SK-N-SH (cell line): Measurements from ENCODE around the gene TFDP3. TPM values are rescaled to one million over a fixed set of nuclear protein-coding genes. Genes with fewer than 3 reads are reported as not detected.

Experiments used
- CTCF ChIA-PET: fragments of 300-600, 350-600 bp; formaldehyde crosslinking; extraction: SDS; loops from one replicate; lab custom pipeline; 2021; lab: Yijun Ruan, JAX
- POLR2A ChIA-PET: fragments of 350-600 bp; sonication (Branson Sonifier 250); formaldehyde crosslinking; extraction: SDS; loops from one replicate; lab custom pipeline; 2020; ENCODE audit warnings: antibody characterized with exemption, inconsistent platforms; lab: Yijun Ruan, JAX
- DNase-seq: peaks from one replicate; pipeline ENCODE4 v3.0.0; 2012
- H2AFZ ChIP-seq: fragments of 200-600 bp; sonication (generic); 2 replicates; pipeline ENCODE4 v1.8.1; 2016; ENCODE audit warnings: antibody characterized with exemption, mild to moderate bottlenecking, low read depth
- H3F3A ChIP-seq: fragments of 200-600 bp; sonication (generic); replicated peaks from 2 replicates; pipeline ENCODE3; 2016; ENCODE audit warnings: antibody characterized with exemption, mild to moderate bottlenecking; ENCODE audit not compliant: insufficient read depth
- H3K27ac ChIP-seq, 2 experiments: fragments of 200-500 bp in 1 of 2; fragments of 200-600 bp in 1 of 2; sonication (Bioruptor generic) in 1 of 2; sonication (generic), shearing (Covaris generic) in 1 of 2; 2 replicates each; pipeline versions ENCODE4 v1.5.1 to v1.6.1; 2014 to 2016; ENCODE audit warnings: low read depth in 2 of 2, inconsistent platforms in 1 of 2, low read length in 1 of 2, mild to moderate bottlenecking in 1 of 2, mixed read lengths in 1 of 2
- H3K27me3 ChIP-seq: fragments of 200-600 bp; sonication (generic), shearing (Covaris generic); 2 replicates; pipeline ENCODE4 v1.6.1; 2016; ENCODE audit warnings: mixed run types; ENCODE audit not compliant: insufficient read depth
- H3K36me3 ChIP-seq, 2 experiments: fragments of 200-500 bp in 1 of 2; fragments of 200-600 bp in 1 of 2; sonication (Bioruptor generic) in 1 of 2; sonication (generic) in 1 of 2; replicated peaks in 1 of 2; 2 replicates each; pipeline versions ENCODE3 to v1.5.1; 2014 to 2016; ENCODE audit warnings: low read length in 1 of 2, mild to moderate bottlenecking in 1 of 2; ENCODE audit not compliant: insufficient read depth in 2 of 2, control insufficient read depth in 1 of 2
- H3K4me1 ChIP-seq, 2 experiments: fragments of 200-500 bp in 1 of 2; fragments of 200-600 bp in 1 of 2; sonication (Bioruptor generic) in 1 of 2; sonication (generic), shearing (Covaris generic) in 1 of 2; 2 replicates each; pipeline versions ENCODE4 v1.5.1 to v1.6.1; 2014 to 2016; ENCODE audit warnings: low read depth in 1 of 2, low read length in 1 of 2, mixed run types in 1 of 2; ENCODE audit not compliant: insufficient read depth in 2 of 2, control insufficient read depth in 1 of 2
- H3K4me2 ChIP-seq: fragments of 200-600 bp; sonication (generic), shearing (Covaris generic); 2 replicates; pipeline ENCODE4 v1.6.1; 2017; ENCODE audit warnings: mixed run types
- H3K4me3 ChIP-seq, 2 experiments: fragments of 200-500 bp in 1 of 2; fragments of 200-600 bp in 1 of 2; sonication (Bioruptor generic) in 1 of 2; sonication (generic), shearing (Covaris generic) in 1 of 2; 2 replicates each; pipeline versions ENCODE4 v1.5.1 to v1.8.1; 2014 to 2016; ENCODE audit warnings: low read depth in 2 of 2, inconsistent platforms in 1 of 2, low read length in 1 of 2, mild to moderate bottlenecking in 1 of 2, mixed read lengths in 1 of 2, moderate library complexity in 1 of 2
- H3K79me2 ChIP-seq: fragments of 200-600 bp; sonication (generic); 2 replicates; pipeline ENCODE4 v1.8.1; 2017; ENCODE audit warnings: mild to moderate bottlenecking; ENCODE audit not compliant: insufficient read depth
- H3K9ac ChIP-seq: fragments of 200-600 bp; sonication (generic); 2 replicates; pipeline ENCODE4 v1.6.1; 2017; ENCODE audit warnings: mixed run types
- H3K9me2 ChIP-seq: fragments of 200-600 bp; sonication (generic); 2 replicates; pipeline ENCODE4 v1.6.1; 2017; ENCODE audit warnings: mixed run types
- H3K9me3 ChIP-seq: fragments of 200-600 bp; sonication (generic); 2 replicates; pipeline ENCODE4 v1.6.1; 2017; ENCODE audit warnings: mixed run types, mild to moderate bottlenecking, moderate library complexity
- H4K20me1 ChIP-seq: fragments of 200-600 bp; sonication (generic); 2 replicates; pipeline ENCODE4 v1.6.1; 2017; ENCODE audit warnings: mild to moderate bottlenecking, mixed run types; ENCODE audit not compliant: insufficient read depth
- CHD2 ChIP-seq: fragments of 150-350 bp; IDR thresholded peaks from 2 replicates; pipeline ENCODE4 v1.6.1; 2018; ENCODE audit warnings: low read length; ENCODE audit not compliant: partially characterized antibody
- ELF1 ChIP-seq: IDR thresholded peaks from 2 replicates; pipeline ENCODE4 v1.4.0; 2012
- EP300 ChIP-seq, 2 experiments: IDR thresholded peaks; 2 replicates each; pipeline versions ENCODE4 v1.4.0 to v1.6.1; 2012; ENCODE audit warnings: borderline replicate concordance in 1 of 2, low read depth in 1 of 2, low read length in 1 of 2
- FOSL2 ChIP-seq: IDR thresholded peaks from 2 replicates; pipeline ENCODE4 v1.4.0; 2012; ENCODE audit warnings: low read depth, mild to moderate bottlenecking, moderate library complexity, borderline replicate concordance
- FOXJ3 ChIP-seq: sonication (generic); formaldehyde crosslinking; IDR thresholded peaks from 2 replicates; pipeline ENCODE4 v1.5.1; 2020; ENCODE audit warnings: mild to moderate bottlenecking, missing genetic modification reagents
- GABPA ChIP-seq: IDR thresholded peaks from 2 replicates; pipeline ENCODE4 v1.4.0; 2012; ENCODE audit warnings: low read depth, mild to moderate bottlenecking
- GATA2 ChIP-seq: sonication (generic); formaldehyde crosslinking; IDR thresholded peaks from 2 replicates; pipeline ENCODE4 v1.5.0; 2020; ENCODE audit warnings: mild to moderate bottlenecking, missing genetic modification reagents
- JUND ChIP-seq: IDR thresholded peaks from 2 replicates; pipeline ENCODE4 v1.4.0; 2012
- MAX ChIP-seq: IDR thresholded peaks from 2 replicates; pipeline ENCODE4 v1.4.0; 2012; ENCODE audit warnings: low read depth
- RCOR1 ChIP-seq: fragments of 150-350 bp; IDR thresholded peaks from 2 replicates; pipeline ENCODE4 v1.6.1; 2017; ENCODE audit warnings: antibody characterized with exemption, low read length
- RXRA ChIP-seq: IDR thresholded peaks from 2 replicates; pipeline ENCODE4 v1.4.0; 2012; ENCODE audit warnings: low read depth, mild to moderate bottlenecking, borderline replicate concordance
- SMC3 ChIP-seq: IDR thresholded peaks from 2 replicates; pipeline ENCODE4 v1.6.1; 2012; ENCODE audit warnings: low read depth, low read length, improper control_type of control experiment
- TEAD4 ChIP-seq: IDR thresholded peaks from 2 replicates; pipeline ENCODE4 v1.4.0; 2012; ENCODE audit warnings: mild to moderate bottlenecking, borderline replicate concordance; ENCODE audit not compliant: insufficient read depth
- YY1 ChIP-seq: IDR thresholded peaks from 2 replicates; pipeline ENCODE4 v1.4.0; 2012; ENCODE audit warnings: low read depth, mild to moderate bottlenecking
- WGBS: methylation state at CpG from one replicate; pipeline ENCODE4 v1.1.6; 2017; ENCODE audit warnings: low lambda C conversion rate; 5-methylcytosine and 5-hydroxymethylcytosine counted together
- polyA plus RNA-seq, 3 experiments: library from polyadenylated mRNA; depleted of rRNA; stranded (reverse); fragments of >200 nt; gene quantifications; 2 replicates each; pipeline ENCODE4 v1.2.3, GENCODE V29; 2012
- TF ChIP-seq, protein P1 (sequence below): IDR thresholded peaks from 2 replicates; pipeline ENCODE4 v1.6.1; 2012; ENCODE audit warnings: mild to moderate bottlenecking, low read depth, low read length, moderate library complexity

The TFDP3 gene
- polyA plus RNA-seq, 1 of the 3 experiments (the other 2 are of a cell fraction), result not detected

DNA sequence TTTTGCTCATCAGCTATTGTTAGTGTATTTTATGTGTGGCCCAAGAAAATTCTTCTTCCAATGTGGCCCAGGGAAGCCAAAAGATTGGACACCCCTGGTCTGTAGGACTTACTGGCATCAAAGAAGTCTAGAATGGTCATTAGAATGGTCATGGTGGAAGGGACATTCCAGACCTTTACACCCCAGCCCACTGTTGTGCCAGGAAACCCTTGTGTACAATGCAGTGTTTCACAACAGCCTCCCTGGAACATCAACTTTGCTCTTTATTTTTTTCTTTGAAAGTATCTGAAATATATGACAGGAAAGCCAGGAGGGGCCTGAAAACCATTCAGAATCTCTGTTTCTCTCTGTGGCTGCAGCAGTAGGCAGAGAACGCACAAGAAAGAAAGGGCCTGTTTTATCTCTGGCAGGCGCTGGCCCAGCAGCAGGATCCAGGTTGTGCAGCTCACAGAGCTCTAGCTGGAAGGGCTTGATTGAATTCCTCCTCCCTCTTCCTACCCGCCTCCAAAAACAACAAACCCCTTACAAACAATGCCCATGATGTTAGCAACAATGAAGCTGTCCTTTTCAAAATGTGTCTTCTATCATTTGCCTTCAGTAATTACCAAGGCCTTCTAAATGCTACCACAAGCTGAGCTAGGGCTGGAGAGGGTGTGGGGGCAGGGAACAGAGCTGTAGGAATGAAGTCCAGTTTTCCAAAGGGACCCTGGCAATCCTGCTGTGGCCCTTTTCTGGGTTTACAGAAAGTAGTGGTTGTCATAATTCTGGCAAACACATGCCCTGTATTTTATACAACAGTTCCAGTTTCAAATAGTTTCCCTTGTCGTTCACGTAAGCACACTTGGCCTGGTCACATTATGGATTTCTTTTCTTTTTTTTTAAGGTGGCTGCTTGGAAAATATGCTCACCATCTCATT is 32.3 kb upstream of the TFDP3 start:
- no peak overlapping the region for H2AFZ ChIP-seq
- no peaks in the 10 kb centered on the region for H3K9me2 ChIP-seq
- no peak for DNase-seq
- TF ChIP-seq SMC3 (no peak), JUND (no peak), CHD2 (no peak), FOSL2 (no peak), ELF1 (no peak), FOXJ3 (CRISPR knock-in tag) (no peak), TEAD4 (no peak), YY1 (no peak), RXRA (no peak), EP300 (IDR thresholded peaks at IDR 0.05; ENCODE audit: borderline replicate concordance in 1 of 2, low read depth in 1 of 2, low read length in 1 of 2) (no peak), GATA2 (CRISPR knock-in tag) (no peak), GABPA (no peak), RCOR1 (no peak), MAX (no peak)
- TF ChIP-seq, protein P1, sequence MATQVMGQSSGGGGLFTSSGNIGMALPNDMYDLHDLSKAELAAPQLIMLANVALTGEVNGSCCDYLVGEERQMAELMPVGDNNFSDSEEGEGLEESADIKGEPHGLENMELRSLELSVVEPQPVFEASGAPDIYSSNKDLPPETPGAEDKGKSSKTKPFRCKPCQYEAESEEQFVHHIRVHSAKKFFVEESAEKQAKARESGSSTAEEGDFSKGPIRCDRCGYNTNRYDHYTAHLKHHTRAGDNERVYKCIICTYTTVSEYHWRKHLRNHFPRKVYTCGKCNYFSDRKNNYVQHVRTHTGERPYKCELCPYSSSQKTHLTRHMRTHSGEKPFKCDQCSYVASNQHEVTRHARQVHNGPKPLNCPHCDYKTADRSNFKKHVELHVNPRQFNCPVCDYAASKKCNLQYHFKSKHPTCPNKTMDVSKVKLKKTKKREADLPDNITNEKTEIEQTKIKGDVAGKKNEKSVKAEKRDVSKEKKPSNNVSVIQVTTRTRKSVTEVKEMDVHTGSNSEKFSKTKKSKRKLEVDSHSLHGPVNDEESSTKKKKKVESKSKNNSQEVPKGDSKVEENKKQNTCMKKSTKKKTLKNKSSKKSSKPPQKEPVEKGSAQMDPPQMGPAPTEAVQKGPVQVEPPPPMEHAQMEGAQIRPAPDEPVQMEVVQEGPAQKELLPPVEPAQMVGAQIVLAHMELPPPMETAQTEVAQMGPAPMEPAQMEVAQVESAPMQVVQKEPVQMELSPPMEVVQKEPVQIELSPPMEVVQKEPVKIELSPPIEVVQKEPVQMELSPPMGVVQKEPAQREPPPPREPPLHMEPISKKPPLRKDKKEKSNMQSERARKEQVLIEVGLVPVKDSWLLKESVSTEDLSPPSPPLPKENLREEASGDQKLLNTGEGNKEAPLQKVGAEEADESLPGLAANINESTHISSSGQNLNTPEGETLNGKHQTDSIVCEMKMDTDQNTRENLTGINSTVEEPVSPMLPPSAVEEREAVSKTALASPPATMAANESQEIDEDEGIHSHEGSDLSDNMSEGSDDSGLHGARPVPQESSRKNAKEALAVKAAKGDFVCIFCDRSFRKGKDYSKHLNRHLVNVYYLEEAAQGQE, result no peak
- TF ChIP-seq, all 33 proteins: peak for 0
- WGBS, result 28% methylated on average over 5 of the region's 5 CpGs
- Histone ChIP-seq H3F3A (no peaks in the 10 kb centered on the region), H3K36me3 (no peaks in the 10 kb centered on the region), H3K4me1 (no peaks in the 10 kb centered on the region), H3K4me2 (no peak overlapping the region), H3K27ac (no peak overlapping the region), H3K9ac (no peak overlapping the region), H3K4me3 (no peak overlapping the region), H3K79me2 (no peaks in the 10 kb centered on the region), H4K20me1 (no peaks in the 10 kb centered on the region), H3K9me3 (no peaks in the 10 kb centered on the region), H3K27me3 (no peaks in the 10 kb centered on the region; the same call in 1 of the 2 replicates)
- ChIA-PET POLR2A (no interaction called here), CTCF (interaction anchor here (0.8 to 2.3 kb wide), 3 partner anchors 246 to 509 kb away, joined by 3 to 6 read pairs (median 6); no protein-coding TSS in a partner anchor)
